Type B pancreatic cell (in vitro differentiated cells): Measurements from ENCODE around the gene ASCC1. TPM values are rescaled to one million over a fixed set of nuclear protein-coding genes. Genes with fewer than 3 reads are reported as not detected.

Source experiments
- DNase-seq: peaks from one replicate; pipeline ENCODE4 v3.0.0; 2021; ENCODE audit warnings: mixed read lengths; ENCODE audit not compliant: unreplicated experiment; ENCODE audit errors: extremely low spot score
- H3K27ac Mint-ChIP-seq: 2 replicates; pipeline ENCODE4 v1.8.0; 2021; ENCODE audit warnings: mild to moderate bottlenecking, mixed read lengths
- H3K27me3 Mint-ChIP-seq: 2 replicates; pipeline ENCODE4 v1.8.0; 2021; ENCODE audit warnings: mixed read lengths
- H3K36me3 Mint-ChIP-seq: 2 replicates; pipeline ENCODE4 v1.8.0; 2021; ENCODE audit warnings: mixed read lengths
- H3K4me1 Mint-ChIP-seq: one replicate; pipeline ENCODE4 v1.8.0; 2021; ENCODE audit warnings: mixed read lengths; ENCODE audit not compliant: unreplicated experiment
- H3K4me3 Mint-ChIP-seq: 2 replicates; pipeline ENCODE4 v1.8.0; 2021; ENCODE audit warnings: mild to moderate bottlenecking, mixed read lengths
- H3K9me3 Mint-ChIP-seq: 2 replicates; pipeline ENCODE4 v1.8.0; 2021; ENCODE audit warnings: mixed read lengths
- CTCF ChIP-seq: fragments of 200-600 bp; sonication (generic); conservative IDR thresholded peaks from 2 replicates; pipeline ENCODE4 v1.5.0; 2021; ENCODE audit warnings: antibody characterized with exemption, mild to moderate bottlenecking
- long read RNA-seq: library from polyadenylated mRNA; unstranded; transcript quantifications from one replicate; pipeline ENCODE4 v2.0.0, GENCODE V29; 2020
- total RNA-seq: library from RNA; stranded (reverse); gene quantifications from 2 replicates; pipeline ENCODE4 v1.2.1, GENCODE V29; 2021; ENCODE audit warnings: low replicate concordance

The ASCC1 gene
- 30.4 and 32.8 TPM in 2 replicates for total RNA-seq
- long read RNA-seq, transcript ASCC1-202 (10 exons, 2,002 nt), result major isoform, 72 of 140 reads
- long read RNA-seq, partial matches to known transcripts, result 5 of 140 reads
- long read RNA-seq, other reads (novel, unspliced or antisense), result 61 of 140 reads

DNA sequence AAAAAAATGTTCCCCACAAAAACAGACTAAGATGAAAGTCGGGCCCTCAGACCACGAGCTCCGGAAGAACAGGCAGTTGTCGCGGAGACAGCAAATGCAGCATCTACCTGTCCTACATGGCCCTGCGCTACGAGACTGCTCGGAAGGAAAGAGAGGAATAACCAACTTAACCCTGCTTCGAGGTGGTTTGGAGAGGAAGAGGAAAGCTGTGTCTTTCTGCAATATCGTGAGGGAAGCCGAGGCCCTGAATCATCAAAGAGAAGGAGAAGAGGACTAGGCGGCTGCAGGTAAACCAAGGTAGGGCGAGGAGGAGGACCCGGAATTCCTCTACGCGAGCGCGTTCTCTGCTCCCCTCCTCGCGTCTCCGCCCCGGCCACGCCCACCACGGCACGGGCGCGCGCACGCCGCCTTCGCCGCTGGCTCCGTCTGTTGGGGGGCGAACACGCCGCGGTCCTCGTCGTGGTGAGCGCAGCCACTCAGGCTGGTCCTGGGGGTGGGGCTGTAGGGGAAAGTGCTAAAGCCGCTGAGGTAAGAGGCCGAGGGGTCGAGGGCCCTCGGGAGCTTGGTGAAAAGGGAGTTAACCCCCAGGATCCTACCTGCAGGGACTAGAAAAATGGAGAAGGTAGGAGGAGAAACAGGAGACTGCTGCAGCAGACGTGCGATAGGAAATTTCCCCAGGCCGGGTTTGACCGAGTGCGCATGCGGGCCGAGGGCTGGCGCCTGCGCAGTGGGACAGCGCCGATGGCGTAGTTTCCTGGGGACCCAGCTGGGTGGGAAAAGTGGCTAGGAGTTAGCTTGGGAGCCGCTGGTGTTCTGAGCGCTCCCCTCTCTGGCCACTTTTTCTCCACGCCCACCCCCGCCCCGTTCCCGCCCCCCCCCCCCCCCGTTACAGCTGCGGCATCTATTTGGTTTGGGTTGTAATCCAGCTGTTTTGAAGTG, at the start of gene ASCC1, which contains the start of gene ANAPC16:
Gene ASCC1 (minus strand): TSS at position 666 of the 939 bp plus-strand sequence. CDS start 2,978 bp downstream, outside the sequence.
Gene ANAPC16 (plus strand): TSS at position 402 of the 939 bp plus-strand sequence. CDS start 7,903 bp downstream, outside the sequence.
- H3K9me3 Mint-ChIP-seq, result no peaks in the 10 kb centered on the region
- peak within 1 kb of the TSS; percentile 98 for H3K4me3 Mint-ChIP-seq
- H3K4me1 Mint-ChIP-seq, result peaks cover 16% of the 10 kb centered on the region
- peak; percentile 98 for DNase-seq
- peak within 1 kb of the TSS; percentile 98 for H3K27ac Mint-ChIP-seq
- peaks cover 9% of the 10 kb centered on the region for H3K36me3 Mint-ChIP-seq
- no peak for TF ChIP-seq CTCF
- no peaks in the 10 kb centered on the region for H3K27me3 Mint-ChIP-seq

DNA sequence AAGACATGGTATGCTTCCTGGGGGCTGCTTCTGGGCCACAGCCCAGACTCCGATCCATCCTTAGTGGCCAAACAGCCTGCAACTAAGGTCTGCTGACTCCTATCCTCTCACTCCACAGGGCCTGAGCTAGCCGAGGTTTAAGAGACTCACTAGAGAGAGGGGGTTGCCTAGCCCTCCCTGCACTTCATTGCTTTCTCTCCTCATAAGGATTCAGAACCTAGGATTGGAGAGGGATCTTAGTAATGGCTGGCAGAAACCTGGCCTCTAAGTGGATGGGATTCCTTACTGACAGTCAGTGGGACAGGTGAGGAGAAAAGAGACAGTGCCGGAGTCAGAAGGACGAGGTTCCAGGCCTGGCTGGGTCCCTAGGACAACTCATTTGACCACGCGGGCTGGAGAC, 49.4 kb upstream of the ASCC1 start:
- DNase-seq, result no peak
- Mint-ChIP-seq H3K9me3 (no peaks in the 10 kb centered on the region), H3K27me3 (no peaks in the 10 kb centered on the region), H3K4me1 (peaks cover 28% of the 10 kb centered on the region), H3K4me3 (no peak overlapping the region), H3K27ac (no peak overlapping the region), H3K36me3 (no peaks in the 10 kb centered on the region)
- TF ChIP-seq CTCF, result no peak

DNA sequence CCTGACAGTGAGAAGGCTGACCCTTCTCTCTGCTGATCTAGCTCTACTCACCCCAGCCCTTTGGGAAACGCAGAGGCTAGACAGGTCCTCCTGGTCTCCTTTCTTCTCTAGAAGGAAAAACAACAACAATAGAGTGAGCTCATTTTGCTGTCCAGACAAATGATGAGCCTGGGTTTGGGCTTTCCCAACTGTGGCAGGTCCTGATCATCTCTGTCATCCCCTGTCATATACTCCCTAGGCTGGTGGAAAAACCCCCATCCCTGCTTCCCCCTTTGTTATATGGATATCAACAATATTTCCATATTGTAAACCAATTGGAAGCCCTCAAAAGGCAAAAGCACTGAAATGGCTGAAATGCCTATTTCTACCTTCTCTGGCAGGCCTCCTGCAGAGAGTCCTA, 48.5 kb upstream of the ASCC1 start:
- DNase-seq, result no peak
- H3K9me3 Mint-ChIP-seq, result no peaks in the 10 kb centered on the region
- no peak for TF ChIP-seq CTCF
- peak overlapping the region; percentile 80 for H3K27ac Mint-ChIP-seq
- no peaks in the 10 kb centered on the region for H3K27me3 Mint-ChIP-seq
- peaks cover 34% of the 10 kb centered on the region for H3K4me1 Mint-ChIP-seq
- H3K4me3 Mint-ChIP-seq, result peak overlapping the region; percentile 44
- H3K36me3 Mint-ChIP-seq, result no peaks in the 10 kb centered on the region

- no peak for TF ChIP-seq CTCF
- DNase-seq, result no peak
- Mint-ChIP-seq H3K4me1 (peaks cover 40% of the 10 kb centered on the region), H3K4me3 (peak overlapping the region; percentile 77), H3K27me3 (no peaks in the 10 kb centered on the region), H3K27ac (peak overlapping the region; percentile 94), H3K9me3 (no peaks in the 10 kb centered on the region), H3K36me3 (no peaks in the 10 kb centered on the region)
These were observed 47.7 kb upstream of the ASCC1 start for GRCh38 chr10:72263613-72264241.

DNA sequence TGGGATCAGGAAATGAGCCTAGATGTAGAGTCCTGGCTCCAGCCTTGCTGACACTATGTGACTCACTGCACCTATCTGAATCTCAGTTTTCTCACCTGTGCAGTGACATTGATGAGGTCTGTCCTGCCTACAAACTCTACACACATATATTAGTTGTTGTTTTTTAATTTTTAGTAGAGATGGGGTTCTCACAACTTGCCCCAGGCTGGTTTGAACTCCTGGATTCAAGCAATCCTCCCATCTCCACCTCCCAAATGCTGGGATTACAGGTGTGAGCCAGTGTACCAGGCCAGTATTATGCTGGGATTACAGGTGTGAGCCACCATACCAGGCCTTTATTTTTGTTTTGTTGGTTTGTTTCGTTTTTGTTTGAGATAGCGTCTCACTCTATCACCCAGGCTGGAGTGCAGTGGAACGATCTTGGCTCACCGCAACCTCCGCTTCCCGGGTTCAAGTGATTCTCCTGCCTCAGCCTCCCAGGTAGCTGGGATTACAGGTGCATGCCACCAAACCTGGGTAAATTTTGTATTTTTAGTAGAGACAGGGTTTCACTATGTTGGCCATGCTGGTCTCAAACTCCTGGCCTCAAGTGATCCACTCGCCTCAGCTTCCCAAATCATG, 45.8 kb upstream of the ASCC1 start:
- Mint-ChIP-seq H3K9me3 (no peaks in the 10 kb centered on the region), H3K36me3 (no peaks in the 10 kb centered on the region), H3K4me1 (peaks cover 43% of the 10 kb centered on the region), H3K27ac (peak overlapping the region; percentile 99), H3K4me3 (peak overlapping the region; percentile 88), H3K27me3 (no peaks in the 10 kb centered on the region)
- no peak for TF ChIP-seq CTCF
- DNase-seq, result no peak
